ENCODE measurements around the gene SPSB4.

Gene SPSB4

GRCh38 chr3:141055136-141055535 is 4.0 kb downstream of the SPSB4 start:
- DNase-seq, result no peak

GRCh38 chr3:141055536-141056445 is 4.6 kb downstream of the SPSB4 start:
- DNase-seq, result no peak

- no peak for DNase-seq
These were observed 5.6 kb downstream of the SPSB4 start for GRCh38 chr3:141056751-141057171.

- no peak for DNase-seq
These were observed 6.3 kb downstream of the SPSB4 start for GRCh38 chr3:141057436-141057835.

- no peak for DNase-seq
These were observed 7.0 kb downstream of the SPSB4 start for GRCh38 chr3:141057946-141058800.

GRCh38 chr3:141058996-141059395 is 7.8 kb downstream of the SPSB4 start:
- DNase-seq, result no peak

GRCh38 chr3:141059816-141060215 is 8.7 kb downstream of the SPSB4 start:
- no peak for DNase-seq

- no peak for DNase-seq
These were observed 9.2 kb downstream of the SPSB4 start for GRCh38 chr3:141060327-141060726.

- no peak for DNase-seq
These were observed 12.7 kb downstream of the SPSB4 start for GRCh38 chr3:141063831-141064230.

- no peak for DNase-seq
These were observed 13.2 kb downstream of the SPSB4 start for GRCh38 chr3:141064255-141064926.

GRCh38 chr3:141065258-141065657 is 14.1 kb downstream of the SPSB4 start:
- no peak for DNase-seq

GRCh38 chr3:141065841-141066805 is 15.0 kb downstream of the SPSB4 start:
- DNase-seq, result no peak

- DNase-seq, result no peak
These were observed 16.2 kb downstream of the SPSB4 start for GRCh38 chr3:141067206-141067974.

- DNase-seq, result no peak
These were observed 19.1 kb downstream of the SPSB4 start for GRCh38 chr3:141070229-141070628.

- no peak for DNase-seq
These were observed 19.7 kb downstream of the SPSB4 start for GRCh38 chr3:141070727-141071357.

GRCh38 chr3:141071681-141072260 is 20.6 kb downstream of the SPSB4 start:
- DNase-seq, result no peak

GRCh38 chr3:141072950-141073349 is 21.8 kb downstream of the SPSB4 start:
- DNase-seq, result no peak

GRCh38 chr3:141073580-141073979 is 22.4 kb downstream of the SPSB4 start:
- DNase-seq, result no peak

GRCh38 chr3:141074529-141074928 is 23.4 kb downstream of the SPSB4 start:
- no peak for DNase-seq

Measured in EL (cell line).